HepG2 (cell line): Measurements from ENCODE around the gene TOP1. TPM values are rescaled to one million over a fixed set of nuclear protein-coding genes. Genes with fewer than 3 reads are reported as not detected.

ENCODE experiments used
- ESRRA ChIP-seq: sonication (generic); formaldehyde crosslinking; IDR thresholded peaks from 2 replicates; pipeline ENCODE4 v1.5.1; 2020; ENCODE audit warnings: mild to moderate bottlenecking, low read depth, missing genetic modification reagents
- REPIN1 ChIP-seq: sonication (generic); formaldehyde crosslinking; IDR thresholded peaks from 2 replicates; pipeline ENCODE4 v1.8.0; 2022; ENCODE audit warnings: missing genetic modification reagents, low read depth, mild to moderate bottlenecking, borderline replicate concordance
- RFXAP ChIP-seq: sonication (generic); formaldehyde crosslinking; IDR thresholded peaks from 2 replicates; pipeline ENCODE4 v1.4.0; 2020; ENCODE audit warnings: missing genetic modification reagents, borderline replicate concordance
- TARDBP ChIP-seq: sonication (generic); formaldehyde crosslinking; IDR thresholded peaks from 2 replicates; pipeline ENCODE4 v1.8.0; 2022; ENCODE audit warnings: mild to moderate bottlenecking, missing genetic modification reagents
- ZNF761 ChIP-seq: sonication (generic); formaldehyde crosslinking; conservative IDR thresholded peaks from 2 replicates; pipeline ENCODE4 v1.4.0; 2020; ENCODE audit warnings: mild to moderate bottlenecking, missing genetic modification reagents
- ZNF788 ChIP-seq: sonication (generic); formaldehyde crosslinking; IDR thresholded peaks from 2 replicates; pipeline ENCODE4 v1.5.0; 2020; ENCODE audit warnings: mild to moderate bottlenecking, missing genetic modification reagents, borderline replicate concordance
- polyA plus RNA-seq, 8 experiments: library from polyadenylated mRNA; depleted of rRNA in 3 of 8; stranded (reverse) in 7 of 8; unstranded in 1 of 8; fragments of >200 nt; fragmentation: Illumina TruSeq in 4 of 8; extraction: Trizol in 4 of 8; gene quantifications; 2 replicates each; pipeline versions ENCODE4 v1.2.1 to v1.2.3, GENCODE V29; 2011 to 2016; ENCODE audit warnings: low read depth in 4 of 8, missing spikeins in 1 of 8, mixed read lengths in 1 of 8; ENCODE audit not compliant: insufficient read depth in 1 of 8
- total RNA-seq, 5 experiments: library from RNA; depleted of rRNA; stranded (reverse); fragments of >200 nt; fragmentation: Illumina TruSeq; extraction: Trizol; gene quantifications; 2 replicates each; pipeline ENCODE4 v1.2.3, GENCODE V29; 2016; ENCODE audit warnings: low read depth in 1 of 5
- TF ChIP-seq, protein P1 (sequence below), 2 experiments: fragments of 450-650 bp in 1 of 2; sonication (generic) in 1 of 2; formaldehyde crosslinking in 1 of 2; IDR thresholded peaks; 2 replicates each; pipeline versions ENCODE4 v1.6.1 to v1.8.0; 2016 to 2022; ENCODE audit warnings: antibody characterized with exemption in 1 of 2, mild to moderate bottlenecking in 1 of 2, missing genetic modification reagents in 1 of 2
- TF ChIP-seq, protein P2 (sequence below): IDR thresholded peaks from 2 replicates; pipeline ENCODE4 v1.4.0; 2020; ENCODE audit warnings: mild to moderate bottlenecking, missing genetic modification reagents

Gene TOP1
- total and polyA plus RNA-seq, 2 of the 13 experiments (the other 11 are each of a cell fraction or from before 2014, with no cell fraction given): 10.2 to 19.4 TPM

DNA sequence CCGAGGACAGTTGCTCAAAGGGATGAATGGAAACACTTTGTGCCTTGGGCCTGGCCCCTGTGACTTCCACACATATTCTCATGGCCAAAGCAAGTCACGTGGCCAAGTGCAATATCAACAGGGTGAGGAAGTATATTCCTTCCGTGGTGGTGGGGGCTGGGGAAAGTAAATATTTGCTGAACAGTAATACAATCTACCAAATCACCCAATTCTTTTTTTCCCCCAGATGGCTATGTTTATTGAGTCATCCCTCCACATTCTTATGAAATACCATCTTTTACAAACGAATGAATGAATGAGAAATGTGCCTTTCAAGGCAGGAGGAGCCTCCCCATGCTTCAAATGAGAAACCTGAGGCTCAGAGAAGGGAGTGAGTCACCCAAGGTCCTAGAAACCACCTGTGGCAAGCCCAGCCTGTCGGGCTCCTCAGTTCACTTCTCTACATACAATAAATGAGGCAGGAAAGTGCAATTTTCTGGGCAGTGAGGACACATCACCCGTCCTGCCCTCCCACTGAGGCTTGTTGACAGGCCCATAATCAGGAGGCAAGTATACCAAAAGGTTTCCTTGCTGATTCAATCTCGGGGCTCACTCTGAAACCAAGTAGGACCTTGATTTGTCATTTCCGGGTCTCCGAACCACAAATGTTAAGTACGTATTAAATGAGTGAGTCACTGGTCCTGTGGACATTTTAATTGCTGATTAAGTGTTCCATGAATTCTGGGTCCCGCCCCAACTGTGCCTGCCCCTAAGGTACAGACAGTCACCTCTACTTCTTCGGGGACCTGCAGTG lies 25.3 kb upstream of the TOP1 start (continued):
- TF ChIP-seq, protein P1, sequence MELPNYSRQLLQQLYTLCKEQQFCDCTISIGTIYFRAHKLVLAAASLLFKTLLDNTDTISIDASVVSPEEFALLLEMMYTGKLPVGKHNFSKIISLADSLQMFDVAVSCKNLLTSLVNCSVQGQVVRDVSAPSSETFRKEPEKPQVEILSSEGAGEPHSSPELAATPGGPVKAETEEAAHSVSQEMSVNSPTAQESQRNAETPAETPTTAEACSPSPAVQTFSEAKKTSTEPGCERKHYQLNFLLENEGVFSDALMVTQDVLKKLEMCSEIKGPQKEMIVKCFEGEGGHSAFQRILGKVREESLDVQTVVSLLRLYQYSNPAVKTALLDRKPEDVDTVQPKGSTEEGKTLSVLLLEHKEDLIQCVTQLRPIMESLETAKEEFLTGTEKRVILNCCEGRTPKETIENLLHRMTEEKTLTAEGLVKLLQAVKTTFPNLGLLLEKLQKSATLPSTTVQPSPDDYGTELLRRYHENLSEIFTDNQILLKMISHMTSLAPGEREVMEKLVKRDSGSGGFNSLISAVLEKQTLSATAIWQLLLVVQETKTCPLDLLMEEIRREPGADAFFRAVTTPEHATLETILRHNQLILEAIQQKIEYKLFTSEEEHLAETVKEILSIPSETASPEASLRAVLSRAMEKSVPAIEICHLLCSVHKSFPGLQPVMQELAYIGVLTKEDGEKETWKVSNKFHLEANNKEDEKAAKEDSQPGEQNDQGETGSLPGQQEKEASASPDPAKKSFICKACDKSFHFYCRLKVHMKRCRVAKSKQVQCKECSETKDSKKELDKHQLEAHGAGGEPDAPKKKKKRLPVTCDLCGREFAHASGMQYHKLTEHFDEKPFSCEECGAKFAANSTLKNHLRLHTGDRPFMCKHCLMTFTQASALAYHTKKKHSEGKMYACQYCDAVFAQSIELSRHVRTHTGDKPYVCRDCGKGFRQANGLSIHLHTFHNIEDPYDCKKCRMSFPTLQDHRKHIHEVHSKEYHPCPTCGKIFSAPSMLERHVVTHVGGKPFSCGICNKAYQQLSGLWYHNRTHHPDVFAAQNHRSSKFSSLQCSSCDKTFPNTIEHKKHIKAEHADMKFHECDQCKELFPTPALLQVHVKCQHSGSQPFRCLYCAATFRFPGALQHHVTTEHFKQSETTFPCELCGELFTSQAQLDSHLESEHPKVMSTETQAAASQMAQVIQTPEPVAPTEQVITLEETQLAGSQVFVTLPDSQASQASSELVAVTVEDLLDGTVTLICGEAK (IDR thresholded peaks at IDR 0.05): no peak
- TF ChIP-seq, protein P1 (CRISPR knock-in tag; IDR thresholded peaks at IDR 0.05): peak; percentile 21; the same call in 1 of the 2 replicates
- TF ChIP-seq RFXAP (peak; percentile 49; the same call in 1 of the 2 replicates), ZNF788 (CRISPR knock-in tag) (peak; percentile 89; the same call in 1 of the 2 replicates), ESRRA (CRISPR knock-in tag) (0 out of 2 replicates have a peak, but pooled peaks have one; percentile 40), ZNF761 (CRISPR knock-in tag) (0 out of 2 replicates have a peak, but pooled peaks have one; percentile 40), REPIN1 (CRISPR knock-in tag) (peak; percentile 46; the same call in 1 of the 2 replicates), TARDBP (peak; percentile 97)
- TF ChIP-seq, protein P2, sequence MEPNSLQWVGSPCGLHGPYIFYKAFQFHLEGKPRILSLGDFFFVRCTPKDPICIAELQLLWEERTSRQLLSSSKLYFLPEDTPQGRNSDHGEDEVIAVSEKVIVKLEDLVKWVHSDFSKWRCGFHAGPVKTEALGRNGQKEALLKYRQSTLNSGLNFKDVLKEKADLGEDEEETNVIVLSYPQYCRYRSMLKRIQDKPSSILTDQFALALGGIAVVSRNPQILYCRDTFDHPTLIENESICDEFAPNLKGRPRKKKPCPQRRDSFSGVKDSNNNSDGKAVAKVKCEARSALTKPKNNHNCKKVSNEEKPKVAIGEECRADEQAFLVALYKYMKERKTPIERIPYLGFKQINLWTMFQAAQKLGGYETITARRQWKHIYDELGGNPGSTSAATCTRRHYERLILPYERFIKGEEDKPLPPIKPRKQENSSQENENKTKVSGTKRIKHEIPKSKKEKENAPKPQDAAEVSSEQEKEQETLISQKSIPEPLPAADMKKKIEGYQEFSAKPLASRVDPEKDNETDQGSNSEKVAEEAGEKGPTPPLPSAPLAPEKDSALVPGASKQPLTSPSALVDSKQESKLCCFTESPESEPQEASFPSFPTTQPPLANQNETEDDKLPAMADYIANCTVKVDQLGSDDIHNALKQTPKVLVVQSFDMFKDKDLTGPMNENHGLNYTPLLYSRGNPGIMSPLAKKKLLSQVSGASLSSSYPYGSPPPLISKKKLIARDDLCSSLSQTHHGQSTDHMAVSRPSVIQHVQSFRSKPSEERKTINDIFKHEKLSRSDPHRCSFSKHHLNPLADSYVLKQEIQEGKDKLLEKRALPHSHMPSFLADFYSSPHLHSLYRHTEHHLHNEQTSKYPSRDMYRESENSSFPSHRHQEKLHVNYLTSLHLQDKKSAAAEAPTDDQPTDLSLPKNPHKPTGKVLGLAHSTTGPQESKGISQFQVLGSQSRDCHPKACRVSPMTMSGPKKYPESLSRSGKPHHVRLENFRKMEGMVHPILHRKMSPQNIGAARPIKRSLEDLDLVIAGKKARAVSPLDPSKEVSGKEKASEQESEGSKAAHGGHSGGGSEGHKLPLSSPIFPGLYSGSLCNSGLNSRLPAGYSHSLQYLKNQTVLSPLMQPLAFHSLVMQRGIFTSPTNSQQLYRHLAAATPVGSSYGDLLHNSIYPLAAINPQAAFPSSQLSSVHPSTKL (CRISPR knock-in tag): peak; percentile 99
